AG09319 (cell line): ENCODE measurements around the gene KIAA1210.

Experiments
- DNase-seq: peaks from one replicate; pipeline ENCODE4 v3.0.0-alpha.2; 2010; ENCODE audit warnings: low read depth; ENCODE audit errors: extremely low read depth
- CTCF ChIP-seq: IDR thresholded peaks from 2 replicates; pipeline ENCODE4 v1.5.1; 2011; ENCODE audit warnings: low read depth, mild to moderate bottlenecking, inconsistent platforms, low read length, moderate library complexity

Gene KIAA1210

GRCh38 chrX:119094819-119095218 lies 32.8 kb downstream of the KIAA1210 start:
- no peak for TF ChIP-seq CTCF
- DNase-seq, result no peak

GRCh38 chrX:119093991-119094735 lies 33.4 kb downstream of the KIAA1210 start:
- peak; percentile 4 for DNase-seq
- TF ChIP-seq CTCF, result no peak

GRCh38 chrX:119090627-119091026 lies 37.0 kb downstream of the KIAA1210 start:
- TF ChIP-seq CTCF, result no peak
- DNase-seq, result no peak

GRCh38 chrX:119089619-119090018 lies 38.0 kb downstream of the KIAA1210 start:
- no peak for TF ChIP-seq CTCF
- no peak for DNase-seq

- no peak for DNase-seq
- TF ChIP-seq CTCF, result no peak
Measured at GRCh38 chrX:119087121-119087520, 40.5 kb downstream of the KIAA1210 start.

GRCh38 chrX:119084766-119085165 lies 42.8 kb downstream of the KIAA1210 start:
- no peak for DNase-seq
- no peak for TF ChIP-seq CTCF

- no peak for DNase-seq
- TF ChIP-seq CTCF, result no peak
Measured at GRCh38 chrX:119082278-119082677, 45.3 kb downstream of the KIAA1210 start.
